Muscle layer of duodenum (tissue), 2 donors: ENCODE results near the gene BMP2.
A peak's percentile ranks its signal among the peaks of the same experiment; 100 is the strongest.

Experiments used
- H3K27ac ChIP-seq: one replicate; pipeline ENCODE4 v1.7.0; 2013; ENCODE audit warnings: mild to moderate bottlenecking, low read length
- H3K27me3 ChIP-seq: one replicate; pipeline ENCODE4 v1.7.0; 2013; ENCODE audit warnings: low read depth, mild to moderate bottlenecking, control low read depth, low read length
- H3K36me3 ChIP-seq, 2 donors: one replicate each; pipeline ENCODE4 v1.7.0; 2013; ENCODE audit warnings: low read length in 2 of 2, control low read depth in 1 of 2, mild to moderate bottlenecking in 1 of 2; ENCODE audit not compliant: insufficient read depth in 2 of 2, control insufficient read depth in 1 of 2
- H3K4me1 ChIP-seq, 2 donors: one replicate each; pipeline ENCODE4 v1.7.0; 2013; ENCODE audit warnings: low read length in 2 of 2, mild to moderate bottlenecking in 2 of 2, control low read depth in 1 of 2, moderate library complexity in 1 of 2; ENCODE audit not compliant: insufficient read depth in 2 of 2, control insufficient read depth in 1 of 2
- H3K4me3 ChIP-seq, 2 donors: one replicate each; pipeline ENCODE4 v1.7.0; 2013; ENCODE audit warnings: low read length in 2 of 2, low read depth in 1 of 2, mild to moderate bottlenecking in 1 of 2
- H3K9me3 ChIP-seq, 2 donors: one replicate each; pipeline ENCODE4 v1.7.0; 2013; ENCODE audit warnings: low read length in 2 of 2, control low read depth in 1 of 2, mild to moderate bottlenecking in 1 of 2; ENCODE audit not compliant: control insufficient read depth in 1 of 2
- donor health status: healthy.

The BMP2 gene

GRCh38 chr20:6767536-6768227 is at the start of gene BMP2:
Gene BMP2 (plus strand): TSS chr20:6767686. CDS start chr20:6770127, 2,441 bp downstream.
- H3K4me3 ChIP-seq: peak within 1 kb of the TSS; percentile 76 to 88
- peaks cover 0 to 20% of the 10 kb centered on the region in 2 donors for H3K4me1 ChIP-seq
- H3K27ac ChIP-seq: peak within 1 kb of the TSS; percentile 32
- no peaks in the 10 kb centered on the region for H3K36me3 ChIP-seq
- no peaks in the 10 kb centered on the region for H3K9me3 ChIP-seq
- no peaks in the 10 kb centered on the region for H3K27me3 ChIP-seq

- Histone ChIP-seq H3K27ac (no peak overlapping the region), H3K27me3 (no peaks in the 10 kb centered on the region), H3K4me1 (no peaks in the 10 kb centered on the region), H3K36me3 (no peaks in the 10 kb centered on the region), H3K4me3 (no peak overlapping the region), H3K9me3 (no peaks in the 10 kb centered on the region)
Observed at GRCh38 chr20:6718662-6719368, 48.7 kb upstream of the BMP2 start.

- H3K27ac ChIP-seq: no peak overlapping the region
- no peak overlapping the region for H3K4me3 ChIP-seq
- H3K9me3 ChIP-seq: no peaks in the 10 kb centered on the region
- no peaks in the 10 kb centered on the region for H3K36me3 ChIP-seq
- H3K27me3 ChIP-seq: no peaks in the 10 kb centered on the region
- no peaks in the 10 kb centered on the region for H3K4me1 ChIP-seq
Observed at GRCh38 chr20:6719369-6719721, 48.1 kb upstream of the BMP2 start.

- no peaks in the 10 kb centered on the region for H3K9me3 ChIP-seq
- no peaks in the 10 kb centered on the region for H3K4me1 ChIP-seq
- no peaks in the 10 kb centered on the region for H3K36me3 ChIP-seq
- H3K4me3 ChIP-seq: no peak overlapping the region
- H3K27me3 ChIP-seq: no peaks in the 10 kb centered on the region
- no peak overlapping the region for H3K27ac ChIP-seq
Observed at GRCh38 chr20:6726761-6727160, 40.7 kb upstream of the BMP2 start.

GRCh38 chr20:6730672-6731328 is 36.7 kb upstream of the BMP2 start:
- Histone ChIP-seq H3K4me1 (no peaks in the 10 kb centered on the region), H3K36me3 (no peaks in the 10 kb centered on the region), H3K27me3 (no peaks in the 10 kb centered on the region), H3K27ac (no peak overlapping the region), H3K9me3 (peaks cover 0 to 7% of the 10 kb centered on the region in 2 donors), H3K4me3 (no peak overlapping the region)

GRCh38 chr20:6732001-6732447 is 35.5 kb upstream of the BMP2 start:
- H3K27ac ChIP-seq: no peak overlapping the region
- H3K4me1 ChIP-seq: no peaks in the 10 kb centered on the region
- H3K9me3 ChIP-seq: peaks cover 0 to 7% of the 10 kb centered on the region in 2 donors
- H3K36me3 ChIP-seq: no peaks in the 10 kb centered on the region
- H3K27me3 ChIP-seq: no peaks in the 10 kb centered on the region
- no peak overlapping the region for H3K4me3 ChIP-seq

GRCh38 chr20:6732851-6733250 is 34.6 kb upstream of the BMP2 start:
- H3K27me3 ChIP-seq: no peaks in the 10 kb centered on the region
- no peak overlapping the region for H3K4me3 ChIP-seq
- H3K4me1 ChIP-seq: no peaks in the 10 kb centered on the region
- H3K36me3 ChIP-seq: no peaks in the 10 kb centered on the region
- no peak overlapping the region for H3K27ac ChIP-seq
- peaks cover 0 to 7% of the 10 kb centered on the region in 2 donors for H3K9me3 ChIP-seq

GRCh38 chr20:6733965-6734364 is 33.5 kb upstream of the BMP2 start:
- Histone ChIP-seq H3K4me1 (no peaks in the 10 kb centered on the region), H3K36me3 (no peaks in the 10 kb centered on the region), H3K27me3 (no peaks in the 10 kb centered on the region), H3K4me3 (no peak overlapping the region), H3K9me3 (peaks cover 0 to 7% of the 10 kb centered on the region in 2 donors), H3K27ac (no peak overlapping the region)

- H3K27ac ChIP-seq: peak overlapping the region; percentile 57
Observed at GRCh38 chr20:6735942-6736845, 31.3 kb upstream of the BMP2 start.

GRCh38 chr20:6739406-6739805 is 28.1 kb upstream of the BMP2 start:
- H3K4me3 ChIP-seq: no peak overlapping the region
- H3K27me3 ChIP-seq: no peaks in the 10 kb centered on the region
- H3K36me3 ChIP-seq: no peaks in the 10 kb centered on the region
- H3K9me3 ChIP-seq: peaks cover 0 to 6% of the 10 kb centered on the region in 2 donors
- no peaks in the 10 kb centered on the region for H3K4me1 ChIP-seq
- no peak overlapping the region for H3K27ac ChIP-seq

More at GRCh38 chr20:6735942-6736845, 31.3 kb upstream of the BMP2 start:
- H3K4me1 ChIP-seq: no peaks in the 10 kb centered on the region
- no peaks in the 10 kb centered on the region for H3K36me3 ChIP-seq
- H3K4me3 ChIP-seq: peak overlapping the region in 1 of 2 donors; percentile 13
- H3K27me3 ChIP-seq: no peaks in the 10 kb centered on the region
- H3K9me3 ChIP-seq: peaks cover 0 to 7% of the 10 kb centered on the region in 2 donors
